Heart left ventricle (tissue), 13 donors: ENCODE measurements around the gene CDK19.

Experiments used
- CTCF ChIP-seq, 12 donors: fragments of 200-600 bp; sonication (generic) in 4 of 12; IDR thresholded peaks; one replicate each; pipeline versions ENCODE4 v1.5.0 to v1.8.0; 2018 to 2022; ENCODE audit warnings: antibody characterized with exemption in 12 of 12, mild to moderate bottlenecking in 5 of 12
- POLR2A ChIP-seq, 2 donors: fragments of 450-650 bp; IDR thresholded peaks; one replicate each; pipeline ENCODE4 v1.6.1; 2017; ENCODE audit warnings: antibody characterized with exemption in 2 of 2, mild to moderate bottlenecking in 2 of 2, moderate library complexity in 2 of 2
- donor health status: ischemic (EF 13 %, LVEDD 7.1; RV severe dilation, severe dysfunction).
- donor health status: DM: no; HTN: yes; CAD: no.
- donor health status: DM: no; HTN: no; CAD: no.
- donor health status: ischemic (EF 25% LVEDD 6.9; RV normal size, moderate dysfunction).
- donor health status: ischemic (EF 25% LVEDD 5.7; RV mildly dilated, moderate dysfunction).
- donor health status: ischemic (EF 35%, LVEDD 5.7; RV mildly dilated, moderate dysfunction).
- donor health status: nonischemic (EF 11% LVEDD 7.7; RV severe dilation, severe dysfunction).
- donor health status: DM: yes; HTN: yes; CAD: no.
- donor health status: PGD.
- donor health status: ischemic (EF 29% LVEDD 5.4; RV normal size, mild dysfunction).
- donor health status: nonischemic (EF 23%, LVEDD 6.1; RV moderate dilation, normal function).

GRCh38 chr6:110615722-110616121 lies 199.5 kb downstream of the CDK19 start:
- no peak for TF ChIP-seq CTCF (IDR thresholded peaks at IDR 0.05)
- no peak for TF ChIP-seq POLR2A (IDR thresholded peaks at IDR 0.05)
